HG03439 (cell line): ENCODE data around the gene CCRL2.
"Not testable (repeated sequence)": the region's sequence is repeated elsewhere in the genome, so short reads cannot be mapped to it uniquely, and the experiment has no call there.

Experiments used
- ATAC-seq: cut with Tn5 transposase; IDR thresholded peaks from one replicate; pipeline ENCODE4 v1.9.1; 2021; ENCODE audit warnings: mild to moderate bottlenecking, moderate library complexity; ENCODE audit not compliant: unreplicated experiment

The CCRL2 gene

DNA sequence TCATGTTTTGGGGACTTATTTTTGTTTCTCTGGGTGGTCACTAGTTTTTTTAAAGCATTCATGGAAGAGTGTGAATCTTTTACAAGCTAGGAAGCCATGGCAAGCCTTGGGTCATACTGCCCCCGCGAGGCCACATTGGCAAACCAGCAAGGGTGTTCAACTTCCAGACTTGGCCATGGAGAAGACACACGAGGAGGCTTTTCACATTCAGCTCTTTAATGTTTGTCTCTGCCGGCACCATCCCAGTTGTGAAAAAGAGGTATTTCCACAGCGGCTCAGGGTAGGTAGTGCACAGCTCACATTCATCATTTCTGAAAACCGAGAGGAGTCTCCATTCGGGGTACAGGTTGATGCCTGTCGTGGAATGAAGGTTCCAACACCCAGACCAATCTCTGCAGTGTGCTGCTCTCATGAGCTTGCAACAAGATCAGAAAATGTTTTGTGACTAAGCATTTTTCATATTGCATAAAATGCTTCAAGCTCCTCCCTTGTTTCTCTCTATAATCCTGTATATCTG lies 28.6 kb upstream of the CCRL2 start:
- ATAC-seq, result no peak

DNA sequence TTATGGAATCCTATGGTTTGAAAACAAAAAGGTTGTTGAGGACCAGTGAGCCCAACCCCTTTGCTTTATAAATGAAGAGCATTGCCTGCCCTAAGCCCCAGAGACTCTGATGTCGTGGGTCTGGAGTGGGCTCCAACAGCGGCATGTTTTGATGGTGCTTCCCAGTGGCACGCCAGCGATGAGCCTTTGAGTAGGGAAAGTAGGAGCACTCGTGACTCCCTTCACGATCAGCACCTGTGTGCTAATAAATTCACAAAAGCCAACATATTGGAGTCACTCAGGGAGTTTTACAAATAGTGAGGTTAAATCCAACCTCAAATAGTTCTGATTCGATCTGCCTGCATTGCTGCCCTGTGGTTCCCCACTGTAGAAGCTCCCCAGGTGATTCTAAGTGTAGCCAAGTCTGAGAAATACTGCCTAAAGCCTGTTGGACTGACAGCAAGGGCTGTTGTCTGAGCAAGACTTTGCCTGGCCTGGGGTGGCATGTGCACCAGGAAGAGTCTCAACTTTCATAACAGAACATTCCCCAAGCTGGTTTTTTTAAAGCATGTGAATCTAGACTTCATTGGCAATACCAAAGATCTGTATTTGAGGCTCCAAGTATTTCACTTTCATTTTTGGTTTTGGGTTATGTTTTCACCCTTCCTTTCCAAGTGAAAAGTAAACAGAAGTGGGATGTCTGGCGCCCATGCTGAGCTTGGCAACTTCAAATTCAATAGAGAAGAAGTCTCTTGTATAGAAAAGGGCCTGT lies 26.4 kb upstream of the CCRL2 start:
- ATAC-seq, result no peak

DNA sequence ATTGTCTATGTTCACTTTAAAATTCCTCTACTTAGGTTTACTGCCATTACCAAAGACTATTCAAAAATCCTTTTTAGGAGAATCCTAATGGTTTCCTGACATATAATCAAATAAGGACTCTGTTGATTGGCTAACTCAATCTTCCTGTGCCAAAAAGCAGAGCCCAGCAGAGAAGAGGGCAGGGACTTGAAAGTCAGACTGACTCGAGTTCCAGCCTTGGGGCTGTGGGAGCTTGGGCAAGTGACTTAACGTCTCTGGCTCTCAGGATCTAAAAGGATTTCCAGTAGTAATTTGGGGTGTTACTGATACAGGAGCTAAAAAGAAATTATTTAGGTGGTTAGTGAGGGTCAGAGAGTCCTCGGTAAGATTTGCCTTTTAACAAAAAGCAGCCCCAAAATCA lies 25.4 kb upstream of the CCRL2 start:
- ATAC-seq, result no peak

DNA sequence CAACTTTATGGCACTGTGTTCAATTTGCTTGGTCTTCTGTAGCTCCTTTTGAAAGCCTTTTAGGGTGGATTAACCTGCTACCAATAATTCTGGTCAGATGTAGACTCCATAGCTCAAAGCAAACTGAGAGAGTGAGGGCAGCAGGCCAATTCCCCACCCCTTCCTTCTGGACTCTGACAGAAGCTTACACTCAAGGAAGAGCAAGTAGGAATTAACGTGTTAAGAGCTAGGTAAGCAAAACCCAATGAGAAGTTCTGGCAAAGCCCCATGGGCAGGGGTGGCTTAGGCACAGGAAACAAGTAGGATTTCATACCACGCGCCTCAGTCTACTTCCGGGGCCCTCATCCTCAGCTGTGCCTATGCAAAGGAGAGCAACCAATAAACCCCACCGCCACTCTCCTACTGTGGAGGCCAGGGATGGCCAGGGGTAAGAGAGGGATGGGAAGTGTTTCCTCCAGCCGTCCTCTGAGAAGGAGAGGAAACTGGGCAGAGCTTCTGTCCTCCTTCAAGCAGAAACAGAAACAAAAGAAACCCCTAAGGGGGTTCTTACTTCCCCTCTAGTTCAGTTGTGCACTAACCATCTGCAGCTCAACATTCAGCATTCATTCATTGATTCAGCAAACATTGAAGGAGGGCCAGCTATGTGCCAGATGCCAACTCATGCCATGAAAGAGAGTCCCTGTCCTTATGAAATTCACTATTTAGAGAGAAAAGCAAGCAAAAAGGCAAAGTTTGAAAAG lies 23.7 kb upstream of the CCRL2 start:
- no peak for ATAC-seq

DNA sequence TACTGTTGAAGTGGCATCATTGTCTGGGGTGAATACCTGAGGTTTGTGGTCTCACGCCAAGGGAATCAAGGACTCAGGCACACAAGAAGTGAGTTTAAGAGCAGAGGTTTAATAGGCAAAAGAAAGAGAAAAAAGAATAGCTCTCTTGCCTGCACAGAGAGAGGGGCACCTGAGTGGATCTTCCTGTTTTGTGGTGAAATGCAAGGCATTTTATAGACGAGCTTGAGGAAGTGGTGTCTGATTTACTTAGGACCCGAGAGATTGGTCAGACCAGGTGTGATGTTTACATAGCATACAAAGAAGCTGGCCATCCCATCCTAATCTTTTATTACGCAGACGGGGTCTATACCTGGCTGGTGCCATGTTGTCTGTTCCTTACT lies 23.1 kb upstream of the CCRL2 start:
- ATAC-seq, result no peak

DNA sequence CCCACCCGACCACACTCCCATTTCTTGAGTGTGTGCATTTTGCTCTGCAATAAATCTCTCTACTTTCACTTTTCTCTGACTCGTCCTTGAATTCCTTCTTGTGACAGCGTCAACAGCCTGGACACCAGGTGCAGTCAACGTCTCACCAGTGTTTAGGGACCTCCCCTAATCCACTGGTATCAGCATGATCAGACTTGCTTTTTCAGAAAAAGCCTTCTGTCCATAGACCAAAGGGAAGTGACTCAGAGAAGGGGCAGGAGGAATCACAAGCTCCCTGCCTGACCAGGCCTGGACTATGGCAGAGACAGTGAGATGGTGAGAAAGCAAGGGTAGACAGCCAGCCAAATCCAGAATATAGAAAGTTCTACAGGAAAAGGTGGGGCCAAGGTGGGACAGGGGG lies 20.9 kb upstream of the CCRL2 start:
- ATAC-seq, result no peak

DNA sequence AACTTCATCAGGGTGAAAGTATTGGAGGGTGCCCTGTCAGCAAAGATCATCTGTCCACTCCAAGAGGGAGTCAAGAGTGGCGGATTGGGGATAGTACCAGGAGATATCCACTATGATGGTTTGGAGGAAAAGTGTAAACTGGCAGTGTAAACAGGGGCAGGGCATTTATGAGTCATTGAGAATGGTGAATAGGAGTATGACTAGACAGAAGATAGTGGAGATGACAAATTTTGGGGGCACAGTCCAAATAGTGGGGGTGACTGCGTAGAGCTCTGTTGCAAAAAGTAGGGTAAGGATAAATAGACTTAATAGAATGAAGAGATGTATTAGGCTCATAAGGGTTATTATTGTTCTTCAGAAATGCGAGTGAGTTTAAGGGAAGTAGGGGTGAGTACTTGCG lies 18.2 kb upstream of the CCRL2 start:
- not testable (repeated sequence) for ATAC-seq

DNA sequence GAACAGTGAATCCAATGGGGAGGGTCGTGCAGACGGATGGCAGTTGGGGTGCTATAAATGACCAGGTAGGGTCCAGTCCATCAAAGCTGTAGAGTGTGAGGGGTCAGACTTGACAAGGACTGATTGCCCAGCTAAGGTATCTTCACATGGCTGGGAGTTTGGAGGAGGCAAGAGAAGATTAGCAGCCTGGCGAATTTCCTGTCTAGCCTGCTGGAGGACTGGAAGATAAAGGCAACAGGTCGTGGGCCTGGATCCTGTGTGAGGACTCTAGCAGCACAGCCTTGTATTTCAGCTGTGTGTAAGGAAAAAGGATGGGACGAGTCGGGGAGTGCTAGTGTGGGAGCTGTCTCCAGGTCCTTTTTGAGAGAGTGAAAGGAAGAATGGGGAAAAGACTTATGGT lies 17.8 kb upstream of the CCRL2 start:
- ATAC-seq, result no peak

DNA sequence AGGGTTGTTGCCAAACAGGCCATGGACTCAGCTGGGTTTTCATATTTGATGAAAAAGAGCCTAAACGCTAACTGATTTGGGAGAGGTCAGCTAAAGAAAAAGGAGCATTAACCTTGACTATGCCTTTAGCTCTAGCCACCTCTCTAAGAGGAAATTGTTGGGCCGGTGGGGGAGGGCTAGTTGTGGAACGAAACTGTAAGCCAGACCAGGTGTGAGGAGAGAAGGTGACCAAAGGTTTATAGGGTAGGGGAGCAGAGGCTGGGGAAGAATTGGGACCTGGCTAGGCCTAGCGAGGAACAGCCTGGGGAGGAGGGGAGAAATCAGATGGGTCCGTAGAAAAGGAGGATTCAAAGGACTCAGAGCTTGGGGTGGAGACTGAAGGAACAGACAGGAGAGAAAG lies 15.5 kb upstream of the CCRL2 start:
- not testable (repeated sequence) for ATAC-seq

DNA sequence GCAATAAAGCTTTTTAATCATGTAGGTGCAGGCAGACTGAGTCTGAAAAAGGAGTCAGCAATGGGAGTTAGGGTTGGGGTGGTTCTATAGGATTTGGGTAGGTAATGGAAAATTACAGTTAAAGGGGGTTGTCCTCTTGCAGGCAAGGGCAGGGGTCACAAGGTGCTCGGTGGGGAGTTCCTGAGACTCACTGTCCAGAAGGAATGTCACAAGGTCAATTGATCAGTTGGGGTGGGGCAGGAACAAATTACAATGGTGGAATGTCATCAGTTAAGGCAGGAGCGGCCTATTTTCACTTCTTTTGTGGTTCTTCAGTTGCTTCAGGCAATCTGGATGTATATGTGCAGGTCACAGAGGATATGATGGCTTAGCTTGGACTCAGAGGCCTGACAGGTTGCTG lies 14.0 kb upstream of the CCRL2 start:
- ATAC-seq, result no peak

DNA sequence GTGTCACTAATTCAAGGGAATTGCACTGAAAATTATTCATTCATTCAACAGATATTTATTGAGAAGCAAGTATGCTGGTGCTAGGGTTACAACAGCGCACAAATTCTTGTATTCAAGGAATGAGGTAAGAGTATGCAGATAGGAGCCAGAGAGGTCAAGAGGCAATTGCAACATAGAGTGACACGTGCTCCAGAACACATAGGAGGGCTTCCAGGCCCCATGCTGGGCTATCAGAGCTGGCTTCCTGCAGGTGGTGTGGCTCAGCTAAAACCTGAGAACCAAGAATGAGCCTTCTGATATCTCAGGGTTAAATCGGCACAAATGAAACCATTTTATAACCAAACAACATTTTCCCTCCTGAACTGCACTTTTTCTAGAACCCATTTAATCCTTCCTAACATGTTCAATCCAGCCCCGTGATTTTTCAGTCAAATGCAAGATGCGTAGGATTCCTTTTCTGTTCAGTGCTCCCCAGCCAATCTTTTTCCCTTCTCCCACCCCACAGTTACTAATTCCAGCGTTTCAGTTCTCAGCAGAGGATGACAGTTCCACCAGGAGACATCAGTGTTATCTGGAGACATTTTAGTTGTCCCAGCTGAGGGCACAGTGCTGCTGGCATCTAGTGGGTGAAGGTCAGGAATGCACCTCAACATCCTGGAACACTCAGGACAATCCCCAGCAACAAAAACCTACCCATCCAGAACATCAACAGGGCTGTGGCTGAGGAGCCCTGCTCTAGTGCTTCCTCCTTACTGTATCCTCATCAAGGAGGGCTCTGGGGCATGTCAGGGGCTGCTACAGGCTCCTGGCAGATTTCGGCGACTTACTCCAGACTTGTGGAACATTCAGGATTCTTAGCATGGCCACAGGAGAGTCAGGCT lies 13.3 kb upstream of the CCRL2 start:
- no peak for ATAC-seq

DNA sequence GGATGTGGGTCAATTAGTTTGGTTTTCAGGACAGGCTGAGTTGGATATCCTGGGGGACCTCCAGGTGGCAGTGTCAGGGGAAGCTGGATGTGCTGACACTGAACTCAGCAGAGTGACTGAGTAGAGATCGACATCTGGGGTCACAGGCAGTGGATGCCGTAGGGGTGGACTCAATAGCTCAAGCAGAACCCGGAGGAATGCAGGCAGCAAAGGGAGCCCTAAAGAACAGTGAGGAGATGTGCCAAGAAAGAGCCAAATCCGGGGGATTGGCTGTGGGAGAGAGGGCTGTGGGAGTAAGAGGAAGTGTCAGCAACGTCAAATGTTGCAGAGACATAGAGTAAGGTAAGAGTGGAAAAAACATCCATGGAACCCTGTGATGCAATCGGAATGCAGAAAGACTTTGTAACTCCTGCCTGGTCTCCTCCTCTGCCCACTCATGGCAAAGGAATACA lies 11.8 kb upstream of the CCRL2 start:
- ATAC-seq, result no peak

DNA sequence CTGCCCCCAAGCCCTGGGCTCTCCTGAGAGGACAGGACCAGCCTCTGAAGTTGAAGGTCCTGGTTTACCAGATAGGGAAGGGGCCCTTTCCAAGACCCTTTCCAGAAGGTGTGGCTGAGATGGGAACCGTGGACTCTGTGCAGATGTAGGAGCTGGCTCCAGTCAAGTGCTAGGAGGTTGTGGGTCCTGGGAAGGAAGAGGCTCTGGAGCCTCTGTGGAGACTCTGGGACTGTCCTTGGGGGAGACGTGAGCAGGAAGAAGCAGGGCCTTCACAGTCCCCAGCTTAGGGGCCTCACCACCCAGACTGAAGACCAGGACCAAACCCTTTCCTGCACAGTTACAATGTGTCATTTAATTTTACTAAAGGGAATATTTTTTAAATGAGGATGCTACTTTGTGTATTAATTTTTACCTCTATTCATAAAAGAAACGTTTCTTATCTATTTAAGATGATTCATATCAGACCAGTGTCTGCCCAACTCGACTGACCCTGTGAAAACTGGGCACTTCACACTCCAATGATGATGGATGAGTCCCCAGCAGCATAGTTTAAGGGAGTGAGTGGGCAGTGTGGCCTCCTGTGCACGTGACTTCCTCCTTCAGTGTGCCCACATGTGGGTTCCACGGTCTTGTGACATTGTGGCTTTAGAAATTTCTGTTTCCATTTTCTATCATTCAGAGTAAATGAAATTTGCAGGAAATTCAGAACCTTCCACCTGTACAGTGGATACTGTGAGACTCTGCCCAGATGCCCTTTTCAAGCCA lies 11.1 kb upstream of the CCRL2 start:
- no peak for ATAC-seq

DNA sequence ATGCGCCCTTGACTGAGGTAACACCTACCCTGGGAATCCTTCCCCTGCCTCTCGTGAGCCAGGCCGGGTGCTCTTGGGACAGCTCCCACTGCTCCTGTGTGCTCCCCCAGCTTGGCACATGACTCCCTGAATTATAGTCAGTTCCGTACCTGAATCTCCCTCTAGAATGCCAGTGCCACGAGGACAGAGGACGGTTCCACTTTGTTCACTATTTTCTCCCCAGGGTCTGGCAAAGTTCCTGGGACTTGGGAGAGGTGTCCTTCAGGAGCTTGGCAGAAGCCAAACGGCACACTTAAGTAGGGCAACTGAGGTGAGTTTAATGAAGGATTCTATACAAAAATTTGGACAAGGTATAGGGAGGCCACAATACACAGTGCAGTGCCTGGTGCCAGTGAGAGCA lies 9.9 kb upstream of the CCRL2 start:
- no peak for ATAC-seq

DNA sequence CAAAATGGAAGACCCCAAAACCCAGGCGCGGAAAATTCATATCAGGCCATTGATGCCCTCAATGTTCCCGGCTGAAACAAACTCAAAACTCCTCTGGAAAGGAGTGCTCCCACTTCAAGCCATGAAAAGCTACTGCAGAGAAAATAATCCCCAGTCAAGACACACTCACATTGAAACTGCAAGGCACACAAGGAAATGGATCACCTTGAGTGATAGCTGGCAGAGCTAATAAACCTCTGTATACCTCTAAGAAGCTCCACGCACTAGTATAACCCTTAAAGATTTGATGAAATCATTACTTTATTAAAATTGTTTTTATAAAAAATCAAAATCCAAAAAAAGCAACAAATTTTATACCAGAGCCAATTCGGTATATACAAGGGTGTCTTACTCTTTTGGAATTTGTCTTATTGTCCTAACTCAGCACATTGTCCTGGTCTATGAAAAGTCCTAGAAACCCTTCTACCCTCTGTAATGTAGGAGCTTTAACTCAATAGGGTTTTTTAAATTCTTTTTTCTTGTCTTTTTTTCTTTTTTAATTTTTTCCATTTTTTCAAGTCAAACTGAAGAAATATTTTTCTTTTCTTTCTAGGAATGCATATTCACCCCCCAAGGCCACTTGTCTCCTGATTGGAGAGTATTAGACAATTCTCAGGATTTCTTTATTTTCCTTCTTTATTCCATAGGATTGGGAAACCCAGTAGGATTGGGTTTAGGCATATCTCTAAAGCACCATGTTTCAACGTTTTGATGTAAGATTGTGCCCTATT lies 8.7 kb upstream of the CCRL2 start:
- ATAC-seq, result no peak

DNA sequence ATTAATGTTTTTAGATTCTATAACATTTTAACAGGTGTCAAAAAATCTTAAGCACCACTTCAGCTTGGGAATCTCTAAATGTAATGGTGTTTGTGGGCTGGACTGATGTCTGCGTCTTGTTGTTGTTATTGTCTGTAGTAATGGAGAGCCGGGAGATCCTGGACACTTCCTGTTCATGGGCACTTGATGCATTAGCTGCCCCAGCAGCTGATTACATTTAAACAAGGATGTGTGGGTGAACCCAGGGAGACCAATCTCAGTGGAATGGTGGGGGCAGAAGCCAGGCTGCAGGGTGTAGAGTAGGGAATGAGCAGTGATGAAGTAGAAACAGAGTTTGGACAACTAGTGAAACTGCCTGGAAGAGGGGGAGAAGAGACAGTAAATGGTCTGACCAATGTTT lies 8.0 kb upstream of the CCRL2 start:
- ATAC-seq, result no peak

DNA sequence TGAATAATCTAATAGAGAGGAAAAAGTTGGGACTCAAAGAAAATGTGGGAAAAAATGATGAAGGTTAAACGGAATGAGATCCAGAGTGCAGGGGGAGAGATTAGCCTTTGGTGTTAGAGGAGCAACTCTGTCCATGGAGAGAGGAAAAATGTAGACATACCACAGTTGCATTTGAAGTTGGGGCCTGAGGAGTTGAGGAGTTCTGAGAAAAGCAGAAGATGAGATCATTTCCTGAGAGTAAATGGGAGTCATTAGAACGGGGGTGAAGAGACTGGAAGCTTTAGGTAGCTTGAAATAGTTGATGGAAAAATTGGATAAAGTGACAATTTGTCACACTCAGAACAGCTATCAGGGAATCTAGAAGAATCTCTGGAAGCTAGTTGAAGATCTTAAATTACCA lies 7.5 kb upstream of the CCRL2 start:
- ATAC-seq, result no peak

DNA sequence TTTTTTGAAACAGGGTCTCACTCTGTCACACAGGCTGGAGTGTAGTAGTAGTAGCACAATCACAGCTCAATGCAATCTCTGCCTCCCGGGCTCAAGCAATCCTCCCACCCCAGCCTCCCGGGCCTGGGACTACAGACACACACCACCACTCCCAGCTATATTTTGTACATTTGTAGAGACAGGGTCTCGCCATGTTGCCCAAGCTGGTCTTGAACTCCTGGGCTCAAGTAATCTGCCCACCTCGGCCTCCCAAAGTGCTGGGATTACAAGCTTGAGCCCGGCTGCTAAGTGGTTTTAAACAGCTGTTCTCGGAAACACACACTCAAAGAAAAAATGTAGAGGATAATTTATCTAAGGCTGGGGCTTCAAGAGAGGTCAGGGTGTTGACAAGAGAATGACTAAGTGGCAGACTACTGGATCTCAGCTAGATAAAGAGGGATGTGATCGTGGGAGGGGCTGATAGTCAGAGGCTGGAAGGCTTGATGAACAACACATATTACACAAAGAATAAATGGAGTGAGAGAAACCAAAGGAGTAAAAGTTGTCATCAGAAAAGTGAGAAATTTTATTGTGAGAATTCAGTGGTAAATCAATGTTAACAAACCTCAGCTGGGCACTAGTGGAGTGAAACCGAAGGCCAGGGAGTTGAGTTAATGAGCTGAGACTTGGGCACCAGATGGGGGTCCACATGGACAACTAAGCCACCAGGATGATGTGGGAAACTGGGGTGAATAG lies 6.9 kb upstream of the CCRL2 start:
- no peak for ATAC-seq

DNA sequence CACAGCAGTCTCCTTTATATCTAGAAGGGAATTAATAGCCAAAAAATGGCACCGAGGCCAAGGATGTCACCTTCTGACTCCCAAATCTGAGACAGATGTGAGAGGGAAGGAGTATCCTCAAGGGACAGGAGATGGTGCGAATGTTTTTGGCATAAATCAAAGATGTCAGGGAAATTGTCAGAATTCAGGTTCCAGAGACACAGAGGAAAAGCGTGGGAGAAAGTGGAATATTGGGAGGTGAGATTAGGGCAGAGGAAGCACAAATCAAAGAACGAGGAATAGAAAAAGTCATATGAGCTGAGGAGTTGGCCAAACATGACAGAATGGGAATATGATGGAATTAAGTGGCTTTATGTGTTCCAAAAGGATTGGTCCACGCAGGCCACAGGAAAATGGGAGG lies 6.2 kb upstream of the CCRL2 start:
- no peak for ATAC-seq
